ENCODE results near the gene MISP. TPM values are rescaled to one million over a fixed set of nuclear protein-coding genes. Genes with fewer than 3 reads are reported as not detected.

Gene MISP
- total RNA-seq, 4 donors from 2014 or later, result 197 to 501 (median 402) TPM

DNA sequence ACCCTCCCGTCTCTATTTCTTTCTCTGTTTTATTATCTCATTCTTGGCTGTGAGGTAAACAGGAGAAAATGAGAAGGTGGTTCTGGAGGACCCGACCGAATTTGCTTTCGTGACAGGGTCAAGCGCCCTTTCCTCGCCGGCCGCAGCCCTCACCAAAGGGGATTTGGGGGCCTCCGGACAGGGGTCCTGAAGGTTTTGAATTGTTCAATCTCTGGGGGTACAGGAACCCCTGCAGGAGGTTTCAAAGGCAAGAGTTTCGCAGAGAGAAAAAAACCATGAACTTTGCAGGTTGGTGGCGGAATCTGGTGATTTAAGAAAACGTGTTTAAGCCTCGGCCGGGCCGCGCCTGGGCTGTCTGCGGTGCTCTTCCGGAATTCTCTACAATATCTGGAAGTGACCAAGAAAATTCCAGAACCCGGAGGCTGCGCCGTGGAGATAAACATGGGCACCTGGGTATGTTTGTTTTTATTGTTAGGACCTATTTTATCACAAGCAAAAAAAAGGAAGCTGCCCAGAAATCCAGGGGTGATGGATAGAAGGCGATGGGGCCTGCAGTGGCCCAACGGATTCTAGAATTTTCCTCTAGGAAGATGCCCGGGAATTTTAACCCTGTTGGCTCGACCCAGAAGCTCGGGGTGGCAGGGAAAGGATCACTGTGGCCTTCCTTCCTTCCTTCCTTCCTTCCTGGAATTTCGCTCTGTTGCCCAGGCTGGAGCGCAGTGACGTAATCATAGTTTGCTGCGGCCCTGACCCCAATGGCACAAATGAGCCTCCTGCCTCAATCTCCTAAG lies 32.2 kb downstream of the MISP start:
- 53 to 54% methylated on average over 8 to 30 of the region's 30 CpGs for WGBS, 2 donors (ENCODE audit: low coverage in 1 of 2)
- no peaks in the 10 kb centered on the region for H3K9me3 ChIP-seq
- H3K36me3 ChIP-seq, result no peaks in the 10 kb centered on the region
- peak overlapping the region in 1 of 4 donors; percentile 4 for H3K4me3 ChIP-seq
- DNase-seq, result no peak
- peaks cover 0 to 14% (median 6%) of the 10 kb centered on the region in 4 donors for H3K4me1 ChIP-seq
- H3K27me3 ChIP-seq, result peaks cover 46% of the 10 kb centered on the region
- in situ Hi-C loops (cut with MboI; ENCODE audit: low pct_ligation_motif_present in 1 of 4, low pct_unique_long_range_greater_than_20kb in 1 of 4, low sequenced_read_pairs in 3 of 4) (no loop called here), intact Hi-C loops (cut with DNase I; ENCODE audit: low total_unique reads) (no loop called here)
- TF ChIP-seq POLR2A (IDR thresholded peaks at IDR 0.05) (no peak), POLR2AphosphoS5 (IDR thresholded peaks at IDR 0.05) (no peak), EP300 (IDR thresholded peaks at IDR 0.05; ENCODE audit: low read depth) (no peak)
- TF ChIP-seq, protein P1, sequence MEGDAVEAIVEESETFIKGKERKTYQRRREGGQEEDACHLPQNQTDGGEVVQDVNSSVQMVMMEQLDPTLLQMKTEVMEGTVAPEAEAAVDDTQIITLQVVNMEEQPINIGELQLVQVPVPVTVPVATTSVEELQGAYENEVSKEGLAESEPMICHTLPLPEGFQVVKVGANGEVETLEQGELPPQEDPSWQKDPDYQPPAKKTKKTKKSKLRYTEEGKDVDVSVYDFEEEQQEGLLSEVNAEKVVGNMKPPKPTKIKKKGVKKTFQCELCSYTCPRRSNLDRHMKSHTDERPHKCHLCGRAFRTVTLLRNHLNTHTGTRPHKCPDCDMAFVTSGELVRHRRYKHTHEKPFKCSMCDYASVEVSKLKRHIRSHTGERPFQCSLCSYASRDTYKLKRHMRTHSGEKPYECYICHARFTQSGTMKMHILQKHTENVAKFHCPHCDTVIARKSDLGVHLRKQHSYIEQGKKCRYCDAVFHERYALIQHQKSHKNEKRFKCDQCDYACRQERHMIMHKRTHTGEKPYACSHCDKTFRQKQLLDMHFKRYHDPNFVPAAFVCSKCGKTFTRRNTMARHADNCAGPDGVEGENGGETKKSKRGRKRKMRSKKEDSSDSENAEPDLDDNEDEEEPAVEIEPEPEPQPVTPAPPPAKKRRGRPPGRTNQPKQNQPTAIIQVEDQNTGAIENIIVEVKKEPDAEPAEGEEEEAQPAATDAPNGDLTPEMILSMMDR (IDR thresholded peaks at IDR 0.05), result no peak
- H3K27ac ChIP-seq, result peak overlapping the region in 3 of 4 donors; percentile 8 to 23 (median 11)

DNA sequence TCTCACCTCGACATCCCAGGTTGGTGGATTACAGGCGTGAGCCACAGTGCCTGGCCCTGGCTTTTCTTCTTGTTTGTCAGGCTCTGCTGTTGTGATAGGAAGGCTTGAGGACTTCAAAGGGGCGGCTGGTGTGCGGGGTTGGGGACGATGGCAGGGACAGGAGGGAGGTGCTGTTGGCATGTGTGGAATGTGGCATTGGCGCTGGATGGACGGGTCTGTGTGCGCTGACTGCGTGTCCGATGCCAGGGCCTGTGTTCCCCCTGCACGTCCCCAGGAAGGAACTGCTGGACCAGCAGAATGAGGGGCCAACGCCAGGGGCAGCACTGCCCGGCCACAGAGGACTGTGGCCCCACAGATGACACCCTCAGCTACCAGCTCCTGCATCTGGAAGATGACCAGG lies 33.6 kb downstream of the MISP start:
- Histone ChIP-seq H3K4me3 (no peak overlapping the region), H3K27ac (no peak overlapping the region), H3K36me3 (no peaks in the 10 kb centered on the region), H3K4me1 (peaks cover 0 to 21% (median 9%) of the 10 kb centered on the region in 4 donors), H3K27me3 (peaks cover 35% of the 10 kb centered on the region), H3K9me3 (no peaks in the 10 kb centered on the region)
- intact Hi-C loops (cut with DNase I; ENCODE audit: low total_unique reads), result no loop called here
- TF ChIP-seq, protein P1 (IDR thresholded peaks at IDR 0.05), result no peak
- no peak for TF ChIP-seq POLR2A (IDR thresholded peaks at IDR 0.05)
- no peak for TF ChIP-seq POLR2AphosphoS5 (IDR thresholded peaks at IDR 0.05)
- TF ChIP-seq EP300 (IDR thresholded peaks at IDR 0.05; ENCODE audit: low read depth), result no peak
- DNase-seq, result no peak
- in situ Hi-C loops (cut with MboI; ENCODE audit: low pct_ligation_motif_present in 1 of 4, low pct_unique_long_range_greater_than_20kb in 1 of 4, low sequenced_read_pairs in 3 of 4), result no loop called here
- WGBS, 2 donors (ENCODE audit: low coverage in 1 of 2), result 50 to 71% methylated on average over 2 to 13 of the region's 13 CpGs

GRCh38 chr19:787536-787935 lies 36.6 kb downstream of the MISP start:
- 86% methylated on average over 16 of the region's 16 CpGs; no CpG with 5 or more reads in 1 of the 2 donors for WGBS, 2 donors (ENCODE audit: low coverage in 1 of 2)
- DNase-seq, result no peak
- Histone ChIP-seq H3K27ac (no peak overlapping the region), H3K9me3 (no peaks in the 10 kb centered on the region), H3K27me3 (peaks cover 9% of the 10 kb centered on the region), H3K4me1 (peaks cover 0 to 15% (median 6%) of the 10 kb centered on the region in 4 donors), H3K4me3 (no peak overlapping the region), H3K36me3 (no peaks in the 10 kb centered on the region)
- in situ Hi-C loops (cut with MboI; ENCODE audit: low pct_ligation_motif_present in 1 of 4, low pct_unique_long_range_greater_than_20kb in 1 of 4, low sequenced_read_pairs in 3 of 4) (no loop called here), intact Hi-C loops (cut with DNase I; ENCODE audit: low total_unique reads) (no loop called here)
- TF ChIP-seq POLR2AphosphoS5 (IDR thresholded peaks at IDR 0.05), result no peak
- no peak for TF ChIP-seq EP300 (IDR thresholded peaks at IDR 0.05; ENCODE audit: low read depth)

DNA sequence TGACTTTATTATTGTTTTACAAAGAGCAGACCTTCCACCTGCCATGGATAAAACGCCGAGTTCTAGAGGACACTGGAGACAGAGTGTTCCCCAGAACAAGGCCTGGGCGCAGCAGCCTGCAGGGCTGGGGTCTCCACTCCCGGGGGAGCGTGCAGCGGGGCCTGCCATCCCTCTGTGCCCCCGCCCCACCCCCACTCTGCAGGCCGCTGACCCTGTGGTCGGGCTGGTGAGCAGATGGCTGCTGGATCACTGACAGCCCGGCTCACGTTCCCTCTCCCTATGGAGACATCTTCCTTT lies 37.7 kb downstream of the MISP start:
- Histone ChIP-seq H3K9me3 (no peaks in the 10 kb centered on the region), H3K4me1 (peaks cover 0 to 7% (median 3%) of the 10 kb centered on the region in 4 donors), H3K4me3 (no peak overlapping the region), H3K36me3 (no peaks in the 10 kb centered on the region), H3K27ac (peak overlapping the region; percentile 36 to 59 (median 52)), H3K27me3 (no peaks in the 10 kb centered on the region)
- no peak for DNase-seq
- WGBS, 2 donors (ENCODE audit: low coverage in 1 of 2), result 76% methylated on average over 11 of the region's 11 CpGs; no CpG with 5 or more reads in 1 of the 2 donors
- intact Hi-C loops (cut with DNase I; ENCODE audit: low total_unique reads) (no loop called here), in situ Hi-C loops (cut with MboI; ENCODE audit: low pct_ligation_motif_present in 1 of 4, low pct_unique_long_range_greater_than_20kb in 1 of 4, low sequenced_read_pairs in 3 of 4) (no loop called here)
- TF ChIP-seq, protein P1 (IDR thresholded peaks at IDR 0.05), result no peak
- TF ChIP-seq POLR2A (IDR thresholded peaks at IDR 0.05), result no peak
- no peak for TF ChIP-seq EP300 (IDR thresholded peaks at IDR 0.05; ENCODE audit: low read depth)
- TF ChIP-seq POLR2AphosphoS5 (IDR thresholded peaks at IDR 0.05), result no peak

Data from transverse colon (tissue), 4 donors.